SU-DHL-6 (cell line): ENCODE data around the gene DLG1.

Source experiments
- H2AFZ ChIP-seq: fragments of 200-600 bp; sonication (generic); 2 replicates; pipeline ENCODE4 v1.6.1; 2014; ENCODE audit warnings: low read depth, mild to moderate bottlenecking, moderate library complexity, mixed read lengths, antibody characterized with exemption, low read length; ENCODE audit not compliant: severe bottlenecking
- H3F3A ChIP-seq: fragments of 200-600 bp; shearing (Covaris generic); 2 replicates; pipeline ENCODE4 v1.6.0; 2016; ENCODE audit warnings: antibody characterized with exemption, mild to moderate bottlenecking; ENCODE audit not compliant: insufficient read depth
- H3K27ac ChIP-seq: fragments of 200-600 bp; sonication (generic); 2 replicates; pipeline ENCODE4 v1.5.1; 2016; ENCODE audit warnings: low read depth, mild to moderate bottlenecking, low read length, moderate library complexity, mixed read lengths
- H3K27me3 ChIP-seq: fragments of 200-600 bp; sonication (generic), shearing (Covaris generic); 2 replicates; pipeline ENCODE4 v1.6.0; 2014; ENCODE audit warnings: mild to moderate bottlenecking, low read length
- H3K36me3 ChIP-seq: fragments of 200-600 bp; sonication (generic); 2 replicates; pipeline ENCODE4 v1.6.1; 2014; ENCODE audit warnings: mild to moderate bottlenecking, low read length, mixed read lengths
- H3K4me2 ChIP-seq: fragments of 300-600, 200-600 bp; shearing (Covaris generic), sonication (generic); 2 replicates; pipeline ENCODE4 v1.6.0; 2014; ENCODE audit warnings: low read length, low read depth, mild to moderate bottlenecking; ENCODE audit not compliant: poor library complexity, severe bottlenecking
- H3K4me3 ChIP-seq: fragments of 200-600 bp; sonication (generic); 2 replicates; pipeline ENCODE4 v1.5.1; 2014; ENCODE audit warnings: antibody characterized with exemption, low read length, mild to moderate bottlenecking, mixed read lengths; ENCODE audit not compliant: insufficient read depth, poor library complexity, severe bottlenecking
- H3K79me2 ChIP-seq: fragments of 200-600 bp; sonication (generic); 2 replicates; pipeline ENCODE4 v1.6.1; 2014; ENCODE audit warnings: mild to moderate bottlenecking, low read length, moderate library complexity; ENCODE audit not compliant: insufficient read depth
- H3K9ac ChIP-seq: fragments of 200-600 bp; sonication (generic); 2 replicates; pipeline ENCODE4 v1.7.0; 2014; ENCODE audit warnings: mild to moderate bottlenecking, low read length
- H3K9me2 ChIP-seq: fragments of 200-600 bp; sonication (generic); replicated peaks from 2 replicates; pipeline ENCODE4 v1.6.1; 2014; ENCODE audit warnings: low read length; ENCODE audit not compliant: insufficient read depth
- H3K9me3 ChIP-seq: fragments of 200-600 bp; sonication (generic); 2 replicates; pipeline ENCODE4 v1.6.1; 2014; ENCODE audit warnings: low read length, mixed read lengths; ENCODE audit not compliant: insufficient read depth
- H4K20me1 ChIP-seq: fragments of 200-600 bp; sonication (generic); 2 replicates; pipeline ENCODE4 v1.6.1; 2014; ENCODE audit warnings: low read depth, mild to moderate bottlenecking, antibody characterized with exemption, low read length, moderate library complexity, mixed read lengths
- CTCF ChIP-seq: fragments of 200-600 bp; sonication (generic); IDR thresholded peaks from one replicate; pipeline ENCODE4 v1.5.1; 2017; ENCODE audit warnings: antibody characterized with exemption, mild to moderate bottlenecking, low read length, moderate library complexity; ENCODE audit not compliant: insufficient read depth, poor library complexity, severe bottlenecking
- EZH2phosphoT487 ChIP-seq: fragments of 200-600 bp; sonication (generic), shearing (Covaris generic); conservative IDR thresholded peaks from 2 replicates; pipeline ENCODE4 v1.6.1; 2018; ENCODE audit warnings: mild to moderate bottlenecking, antibody characterized with exemption, low read length, moderate library complexity, mixed read lengths

DLG1 gene

GRCh38 chr3:197320582-197320981 lies 22.2 kb upstream of the DLG1 start:
- no peaks in the 10 kb centered on the region for H3K79me2 ChIP-seq
- no peaks in the 10 kb centered on the region for H3K9me3 ChIP-seq
- TF ChIP-seq EZH2phosphoT487 (no peak), CTCF (no peak)
- no peaks in the 10 kb centered on the region for H3F3A ChIP-seq
- H4K20me1 ChIP-seq: no peaks in the 10 kb centered on the region
- no peaks in the 10 kb centered on the region for H3K36me3 ChIP-seq
- H3K27ac ChIP-seq: no peak overlapping the region
- H3K9me2 ChIP-seq: no peaks in the 10 kb centered on the region
- H3K27me3 ChIP-seq: no peaks in the 10 kb centered on the region
- H3K4me2 ChIP-seq: no peak overlapping the region
- no peak overlapping the region for H3K4me3 ChIP-seq
- no peak overlapping the region for H2AFZ ChIP-seq
- H3K9ac ChIP-seq: no peak overlapping the region

- H3K9ac ChIP-seq: no peak overlapping the region
- no peaks in the 10 kb centered on the region for H4K20me1 ChIP-seq
- no peaks in the 10 kb centered on the region for H3K27me3 ChIP-seq
- H3K9me3 ChIP-seq: no peaks in the 10 kb centered on the region
- H3K79me2 ChIP-seq: no peaks in the 10 kb centered on the region
- H3K9me2 ChIP-seq: no peaks in the 10 kb centered on the region
- H2AFZ ChIP-seq: no peak overlapping the region
- H3K4me2 ChIP-seq: no peak overlapping the region
- no peak overlapping the region for H3K27ac ChIP-seq
- H3K4me3 ChIP-seq: no peak overlapping the region
- H3K36me3 ChIP-seq: no peaks in the 10 kb centered on the region
- no peak for TF ChIP-seq CTCF
- TF ChIP-seq EZH2phosphoT487: no peak
- H3F3A ChIP-seq: no peaks in the 10 kb centered on the region
These were observed 19.0 kb upstream of the DLG1 start for GRCh38 chr3:197317250-197317963.

- no peaks in the 10 kb centered on the region for H3K9me2 ChIP-seq
- no peak overlapping the region for H2AFZ ChIP-seq
- H3K4me2 ChIP-seq: no peak overlapping the region
- H3K27ac ChIP-seq: no peak overlapping the region
- no peaks in the 10 kb centered on the region for H3K79me2 ChIP-seq
- no peaks in the 10 kb centered on the region for H3K36me3 ChIP-seq
- no peak overlapping the region for H3K4me3 ChIP-seq
- H3K9me3 ChIP-seq: no peaks in the 10 kb centered on the region
- no peaks in the 10 kb centered on the region for H3K27me3 ChIP-seq
- no peaks in the 10 kb centered on the region for H3F3A ChIP-seq
- H3K9ac ChIP-seq: no peak overlapping the region
- H4K20me1 ChIP-seq: no peaks in the 10 kb centered on the region
- TF ChIP-seq EZH2phosphoT487: no peak
- TF ChIP-seq CTCF: no peak
These were observed 14.0 kb upstream of the DLG1 start for GRCh38 chr3:197312431-197312830.
